Gastroesophageal sphincter (tissue), 4 donors: ENCODE data around the gene INPP5A. TPM values are rescaled to one million over a fixed set of nuclear protein-coding genes. Genes with fewer than 3 reads are reported as not detected.
A peak's percentile ranks its signal among the peaks of the same experiment; 100 is the strongest.

Source experiments
- ATAC-seq: fragments of 150-250 bp; one replicate; pipeline ENCODE4 v1.9.1; 2016; ENCODE audit warnings: mild to moderate bottlenecking, moderate library complexity
- H3K27ac ChIP-seq, 4 donors: fragments of 200-600 bp; sonication (generic) in 3 of 4; 1 replicate in 3 of 4; 2 replicates in 1 of 4; pipeline ENCODE4 v1.5.1; 2016 to 2019
- H3K27me3 ChIP-seq: fragments of 200-600 bp; sonication (generic); one replicate; pipeline ENCODE4 v1.5.1; 2019
- H3K36me3 ChIP-seq, 2 donors: fragments of 200-600 bp; sonication (generic); one replicate each; pipeline ENCODE4 v1.5.1; 2019; ENCODE audit warnings: control low read depth in 1 of 2
- H3K4me1 ChIP-seq, 3 donors: fragments of 200-600 bp; sonication (generic); 1 replicate in 2 of 3; 2 replicates in 1 of 3; pipeline ENCODE4 v1.5.1; 2016 to 2019; ENCODE audit warnings: control low read depth in 2 of 3
- H3K4me3 ChIP-seq, 2 donors: fragments of 200-600 bp; sonication (generic); one replicate each; pipeline ENCODE4 v1.5.1; 2019; ENCODE audit warnings: mild to moderate bottlenecking in 1 of 2, moderate library complexity in 1 of 2
- H3K9me3 ChIP-seq, 3 donors: fragments of 200-600 bp; sonication (generic); one replicate each; pipeline ENCODE4 v1.5.1; 2017 to 2019; ENCODE audit warnings: control low read depth in 2 of 3
- EP300 ChIP-seq: sonication (generic); formaldehyde crosslinking; IDR thresholded peaks from one replicate; pipeline ENCODE4 v1.6.1; 2017; ENCODE audit warnings: antibody characterized with exemption, mild to moderate bottlenecking
- POLR2A ChIP-seq, 2 donors: fragments of 450-650 bp; IDR thresholded peaks; one replicate each; pipeline ENCODE4 v1.6.1; 2017; ENCODE audit warnings: antibody characterized with exemption in 2 of 2, mild to moderate bottlenecking in 2 of 2, moderate library complexity in 1 of 2
- POLR2AphosphoS5 ChIP-seq: sonication (generic); formaldehyde crosslinking; IDR thresholded peaks from one replicate; pipeline ENCODE4 v1.6.1; 2017; ENCODE audit warnings: antibody characterized with exemption
- WGBS, 2 donors: methylation state at CpG; one replicate each; pipeline ENCODE4 v1.1.5; 2018; ENCODE audit warnings: low coverage in 1 of 2; 5-methylcytosine and 5-hydroxymethylcytosine counted together
- total RNA-seq, 4 donors: library from RNA; depleted of rRNA; stranded (reverse); fragments of >200 nt; gene quantifications; one replicate each; pipeline ENCODE4 v1.1.0, GENCODE V29; 2016
- TF ChIP-seq, protein P1 (sequence below), 4 experiments: fragments of 200-600 bp in 2 of 4; fragments of 450-650 bp in 2 of 4; sonication (generic) in 1 of 4; IDR thresholded peaks; one replicate each; pipeline ENCODE4 v1.5.1; 2017 to 2019; ENCODE audit warnings: antibody characterized with exemption in 4 of 4, mild to moderate bottlenecking in 2 of 4, moderate library complexity in 2 of 4

Gene INPP5A
- total RNA-seq, 4 donors from 2014 or later, result 111 to 288 (median 215) TPM

DNA sequence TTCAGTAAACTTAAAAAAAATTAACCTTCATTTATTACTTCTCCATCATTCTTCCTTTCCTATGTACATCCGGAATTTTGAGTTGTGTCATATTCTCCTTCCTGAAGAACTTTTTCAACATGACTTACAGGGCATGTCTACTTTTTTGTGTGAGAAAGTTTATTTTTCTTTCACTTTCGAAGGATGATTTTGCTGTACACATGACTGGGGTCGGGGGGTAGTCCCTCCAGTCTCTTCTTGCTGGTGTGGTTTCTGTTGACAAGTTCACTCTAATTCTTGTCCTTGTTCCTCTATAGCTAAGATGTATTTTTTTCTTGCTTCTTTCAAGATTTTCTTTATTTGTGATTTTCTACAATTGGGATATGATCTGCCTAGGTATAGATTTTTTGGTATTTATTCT lies 55.8 kb downstream of the INPP5A start:
- TF ChIP-seq EP300, result no peak
- no peak for TF ChIP-seq POLR2A (IDR thresholded peaks at IDR 0.05)
- TF ChIP-seq, protein P1, sequence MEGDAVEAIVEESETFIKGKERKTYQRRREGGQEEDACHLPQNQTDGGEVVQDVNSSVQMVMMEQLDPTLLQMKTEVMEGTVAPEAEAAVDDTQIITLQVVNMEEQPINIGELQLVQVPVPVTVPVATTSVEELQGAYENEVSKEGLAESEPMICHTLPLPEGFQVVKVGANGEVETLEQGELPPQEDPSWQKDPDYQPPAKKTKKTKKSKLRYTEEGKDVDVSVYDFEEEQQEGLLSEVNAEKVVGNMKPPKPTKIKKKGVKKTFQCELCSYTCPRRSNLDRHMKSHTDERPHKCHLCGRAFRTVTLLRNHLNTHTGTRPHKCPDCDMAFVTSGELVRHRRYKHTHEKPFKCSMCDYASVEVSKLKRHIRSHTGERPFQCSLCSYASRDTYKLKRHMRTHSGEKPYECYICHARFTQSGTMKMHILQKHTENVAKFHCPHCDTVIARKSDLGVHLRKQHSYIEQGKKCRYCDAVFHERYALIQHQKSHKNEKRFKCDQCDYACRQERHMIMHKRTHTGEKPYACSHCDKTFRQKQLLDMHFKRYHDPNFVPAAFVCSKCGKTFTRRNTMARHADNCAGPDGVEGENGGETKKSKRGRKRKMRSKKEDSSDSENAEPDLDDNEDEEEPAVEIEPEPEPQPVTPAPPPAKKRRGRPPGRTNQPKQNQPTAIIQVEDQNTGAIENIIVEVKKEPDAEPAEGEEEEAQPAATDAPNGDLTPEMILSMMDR (IDR thresholded peaks at IDR 0.05), result no peak
- no peak for TF ChIP-seq POLR2AphosphoS5
- no peak overlapping the region for H3K4me3 ChIP-seq
- H3K9me3 ChIP-seq, result no peaks in the 10 kb centered on the region
- no peaks in the 10 kb centered on the region for H3K36me3 ChIP-seq
- H3K27me3 ChIP-seq, result no peaks in the 10 kb centered on the region
- peak overlapping the region; percentile 85 to 92 (median 87) for H3K27ac ChIP-seq
- WGBS, 2 donors, result 41% methylated on average over 3 of the region's 3 CpGs
- H3K4me1 ChIP-seq, result peaks cover 0 to 100% (median 32%) of the 10 kb centered on the region in 3 donors
- ATAC-seq, result no peak

DNA sequence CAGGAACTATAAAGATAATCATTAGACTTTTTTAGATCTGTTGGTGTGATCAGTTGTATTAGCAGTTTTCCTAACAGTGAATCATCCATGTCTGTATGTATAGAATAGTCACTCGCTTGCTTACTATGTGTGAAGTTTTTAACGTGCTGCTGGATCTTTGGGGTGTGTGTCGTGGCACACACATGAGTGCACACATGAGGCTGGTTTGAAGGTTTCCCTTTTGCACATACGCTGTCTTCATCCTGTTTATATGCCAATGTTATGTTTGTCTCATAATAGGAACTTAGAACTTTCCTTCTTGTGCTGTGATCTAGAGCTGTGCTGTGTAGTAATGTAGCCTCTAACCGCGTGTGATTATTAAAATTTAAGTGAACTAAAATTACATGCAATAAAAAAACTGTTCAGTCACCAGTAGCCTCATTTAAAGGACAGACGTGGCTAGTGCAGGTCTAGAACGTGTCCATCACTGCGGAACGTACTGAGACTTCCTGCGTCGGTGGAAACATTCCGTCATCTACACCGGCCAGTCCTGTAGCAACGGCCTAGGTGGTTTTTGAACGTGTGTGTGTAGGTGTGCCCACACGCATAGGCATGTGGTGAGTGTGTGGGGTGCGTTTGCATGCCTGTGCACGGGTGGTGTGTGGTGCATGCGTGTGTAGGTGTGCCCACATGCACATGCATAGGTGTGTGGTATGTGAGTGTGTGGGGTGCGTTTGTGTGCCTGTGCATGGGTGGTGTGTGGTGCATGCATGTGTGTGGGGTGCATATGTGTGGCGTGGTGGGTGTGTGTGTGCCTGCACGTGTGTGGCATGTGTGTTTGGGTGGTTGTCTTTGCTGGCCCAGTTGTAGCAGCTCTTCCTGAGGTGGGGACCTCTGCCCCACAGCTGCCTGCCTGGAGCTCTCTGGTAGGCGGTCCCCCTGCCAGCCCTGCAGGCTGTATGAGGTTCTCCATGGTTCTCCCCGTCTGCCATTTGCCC lies 56.6 kb downstream of the INPP5A start:
- Histone ChIP-seq H3K4me3 (no peak overlapping the region), H3K27ac (peak overlapping the region in 3 of 4 donors; percentile 67 to 88 (median 86)), H3K36me3 (no peaks in the 10 kb centered on the region), H3K9me3 (no peaks in the 10 kb centered on the region), H3K4me1 (peaks cover 0 to 100% (median 26%) of the 10 kb centered on the region in 3 donors), H3K27me3 (no peaks in the 10 kb centered on the region)
- 48 to 68% methylated on average over 20 to 23 of the region's 25 CpGs for WGBS, 2 donors
- TF ChIP-seq POLR2AphosphoS5 (no peak), EP300 (no peak), POLR2A (IDR thresholded peaks at IDR 0.05) (no peak)
- TF ChIP-seq, protein P1 (IDR thresholded peaks at IDR 0.05), result no peak
- ATAC-seq, result no peak

DNA sequence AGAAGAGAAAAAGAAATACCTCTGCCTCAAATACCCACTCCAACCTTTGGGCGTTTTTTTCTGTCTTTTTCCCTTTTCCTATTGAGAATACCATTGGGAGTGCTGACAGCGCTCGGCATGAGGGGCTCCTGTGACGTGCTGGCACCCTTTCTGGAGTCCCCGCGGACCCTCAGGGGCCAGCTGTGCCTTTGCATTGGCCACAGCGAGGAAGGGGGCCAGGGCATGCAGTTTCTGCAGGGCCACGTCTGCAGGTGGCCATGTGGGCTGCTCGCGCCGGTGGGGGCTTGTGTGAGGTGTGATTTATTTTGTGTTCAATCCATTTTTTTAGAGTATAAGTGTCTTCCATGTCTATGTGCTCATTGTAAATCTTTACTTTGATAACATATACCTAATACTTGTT lies 57.4 kb downstream of the INPP5A start:
- Histone ChIP-seq H3K9me3 (no peaks in the 10 kb centered on the region), H3K4me3 (no peak overlapping the region), H3K4me1 (peaks cover 0 to 100% (median 20%) of the 10 kb centered on the region in 3 donors), H3K27me3 (no peaks in the 10 kb centered on the region), H3K36me3 (no peaks in the 10 kb centered on the region), H3K27ac (peak overlapping the region; percentile 9 to 88 (median 76))
- ATAC-seq, result no peak
- TF ChIP-seq EP300 (no peak), POLR2AphosphoS5 (no peak), POLR2A (IDR thresholded peaks at IDR 0.05) (no peak)
- TF ChIP-seq, protein P1 (IDR thresholded peaks at IDR 0.05), result no peak
- 64 to 68% methylated on average over 9 to 11 of the region's 11 CpGs for WGBS, 2 donors

DNA sequence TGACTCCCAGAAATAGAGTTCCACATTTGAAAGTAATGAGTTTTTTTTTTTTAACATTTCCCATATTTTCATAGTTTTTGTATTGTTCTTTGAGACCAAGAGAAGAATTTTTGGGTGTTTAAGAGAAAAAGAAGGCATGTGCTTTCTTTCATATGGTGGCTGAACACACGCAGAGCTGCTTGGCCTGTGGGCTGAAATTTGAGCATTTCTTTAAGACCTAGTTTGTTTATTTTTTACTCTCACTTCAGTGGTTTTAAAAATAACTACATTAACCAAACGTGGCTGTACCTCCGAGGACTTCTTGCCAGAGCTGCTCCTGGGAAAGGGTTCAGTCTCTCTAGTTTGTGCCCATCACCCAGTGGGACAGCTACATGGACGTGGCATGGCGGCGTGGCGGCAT lies 58.3 kb downstream of the INPP5A start:
- Histone ChIP-seq H3K4me3 (no peak overlapping the region), H3K27me3 (no peaks in the 10 kb centered on the region), H3K4me1 (peaks cover 0 to 97% (median 16%) of the 10 kb centered on the region in 3 donors), H3K27ac (peak overlapping the region in 3 of 4 donors; percentile 68 to 88 (median 86)), H3K36me3 (no peaks in the 10 kb centered on the region), H3K9me3 (peaks cover 0 to 5% (median 0%) of the 10 kb centered on the region in 3 donors)
- WGBS, 2 donors, result 20 to 48% methylated on average over 3 to 7 of the region's 7 CpGs
- TF ChIP-seq POLR2AphosphoS5 (no peak), POLR2A (IDR thresholded peaks at IDR 0.05) (no peak), EP300 (no peak)
- TF ChIP-seq, protein P1 (IDR thresholded peaks at IDR 0.05), result no peak
- no peak for ATAC-seq
